ENCODE results near the gene TMEM178B.

DNA sequence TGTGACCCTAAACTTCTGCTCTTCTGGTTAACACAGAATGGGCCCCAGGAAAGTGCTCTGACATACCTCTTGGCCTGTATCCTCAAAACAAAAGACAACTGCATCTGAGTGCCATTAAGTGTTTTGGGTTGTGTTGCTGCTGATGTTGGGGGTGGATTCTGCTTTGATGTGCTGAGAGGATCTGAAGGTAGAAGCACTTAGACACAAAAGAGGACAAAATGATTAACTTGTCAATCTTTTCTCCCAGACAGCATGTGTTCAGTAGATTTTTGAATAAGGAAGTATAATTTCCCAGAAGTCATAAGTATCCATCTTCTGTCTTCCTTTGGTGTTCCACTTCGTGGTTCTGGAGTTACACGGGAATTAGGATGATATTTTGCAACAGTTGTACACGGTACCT is 16.1 kb upstream of the TMEM178B start:
- TF ChIP-seq, protein P1, sequence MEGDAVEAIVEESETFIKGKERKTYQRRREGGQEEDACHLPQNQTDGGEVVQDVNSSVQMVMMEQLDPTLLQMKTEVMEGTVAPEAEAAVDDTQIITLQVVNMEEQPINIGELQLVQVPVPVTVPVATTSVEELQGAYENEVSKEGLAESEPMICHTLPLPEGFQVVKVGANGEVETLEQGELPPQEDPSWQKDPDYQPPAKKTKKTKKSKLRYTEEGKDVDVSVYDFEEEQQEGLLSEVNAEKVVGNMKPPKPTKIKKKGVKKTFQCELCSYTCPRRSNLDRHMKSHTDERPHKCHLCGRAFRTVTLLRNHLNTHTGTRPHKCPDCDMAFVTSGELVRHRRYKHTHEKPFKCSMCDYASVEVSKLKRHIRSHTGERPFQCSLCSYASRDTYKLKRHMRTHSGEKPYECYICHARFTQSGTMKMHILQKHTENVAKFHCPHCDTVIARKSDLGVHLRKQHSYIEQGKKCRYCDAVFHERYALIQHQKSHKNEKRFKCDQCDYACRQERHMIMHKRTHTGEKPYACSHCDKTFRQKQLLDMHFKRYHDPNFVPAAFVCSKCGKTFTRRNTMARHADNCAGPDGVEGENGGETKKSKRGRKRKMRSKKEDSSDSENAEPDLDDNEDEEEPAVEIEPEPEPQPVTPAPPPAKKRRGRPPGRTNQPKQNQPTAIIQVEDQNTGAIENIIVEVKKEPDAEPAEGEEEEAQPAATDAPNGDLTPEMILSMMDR (IDR thresholded peaks at IDR 0.05; ENCODE audit: low read depth, low read length, poor library complexity, severe bottlenecking): no peak
- no peak for TF ChIP-seq EZH2phosphoT487 (IDR thresholded peaks at IDR 0.05; ENCODE audit: borderline replicate concordance, low read length)

All from DOHH2 (cell line).